Uterus (tissue), 2 donors: ENCODE data around the gene BNC1.

Experiments
- CTCF ChIP-seq, 4 experiments: fragments of 200-600 bp in 2 of 4; fragments of 450-650 bp in 2 of 4; sonication (generic) in 2 of 4; IDR thresholded peaks; one replicate each; pipeline ENCODE4 v1.5.1; 2016 to 2019; ENCODE audit warnings: antibody characterized with exemption in 4 of 4, mild to moderate bottlenecking in 2 of 4, moderate library complexity in 1 of 4
- POLR2A ChIP-seq, 2 donors: fragments of 450-650 bp; IDR thresholded peaks; one replicate each; pipeline ENCODE4 v1.6.1; 2016; ENCODE audit warnings: antibody characterized with exemption in 2 of 2, mild to moderate bottlenecking in 1 of 2, moderate library complexity in 1 of 2

DNA sequence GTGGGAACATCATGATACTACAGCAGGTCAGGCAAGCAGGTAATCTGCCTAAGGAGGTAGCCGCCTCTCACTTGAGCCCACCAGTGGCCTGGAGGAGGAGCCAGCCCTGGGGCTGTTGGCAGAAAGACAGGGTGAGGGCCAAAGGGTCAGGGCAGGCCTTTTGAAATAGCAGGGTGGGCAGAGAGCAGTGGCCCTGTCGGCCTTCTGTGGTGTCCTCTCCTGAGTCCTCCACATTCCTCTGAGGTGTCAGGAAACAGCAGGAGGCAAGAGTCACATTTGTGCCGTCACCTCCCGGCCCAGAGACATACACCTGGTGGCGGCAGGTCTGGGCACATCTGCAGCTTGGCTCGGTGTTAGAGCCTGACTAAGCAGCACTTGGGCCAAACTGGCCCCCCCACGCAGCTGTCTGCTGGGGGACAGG is 3.9 kb upstream of the BNC1 start:
- TF ChIP-seq CTCF (IDR thresholded peaks at IDR 0.05) (no peak), POLR2A (IDR thresholded peaks at IDR 0.05) (no peak)
